MG63 (cell line): ENCODE data around the gene TPSG1. TPM values are rescaled to one million over a fixed set of nuclear protein-coding genes. Genes with fewer than 3 reads are reported as not detected.

Experiments
- DNase-seq: peaks from one replicate; pipeline ENCODE4 v3.0.0-alpha.2; 2020
- H3K27me3 ChIP-seq: fragments of 250-450 bp; sonication (Bioruptor Pico); 2 replicates; pipeline ENCODE4 v1.5.1; 2020; ENCODE audit warnings: mild to moderate bottlenecking, moderate library complexity
- H3K36me3 ChIP-seq: fragments of 250-450 bp; sonication (Bioruptor Pico); 2 replicates; pipeline ENCODE4 v1.5.1; 2020; ENCODE audit warnings: mild to moderate bottlenecking, moderate library complexity
- H3K4me3 ChIP-seq: fragments of 250-450 bp; sonication (Bioruptor Pico); 2 replicates; pipeline ENCODE4 v1.5.1; 2020; ENCODE audit warnings: mild to moderate bottlenecking, moderate library complexity
- H3K9me3 ChIP-seq: fragments of 250-450 bp; sonication (Bioruptor Pico); 2 replicates; pipeline ENCODE4 v1.5.1; 2020; ENCODE audit warnings: mild to moderate bottlenecking, moderate library complexity
- total RNA-seq: library from RNA; depleted of rRNA; stranded (reverse); fragments of >200 nt; shearing (Covaris generic); gene quantifications from 2 replicates; pipeline ENCODE4 v1.2.3, GENCODE V29; 2014; ENCODE audit warnings: low replicate concordance

Gene TPSG1
- total RNA-seq, 1 experiment from 2014 or later, result 1.7 TPM

DNA sequence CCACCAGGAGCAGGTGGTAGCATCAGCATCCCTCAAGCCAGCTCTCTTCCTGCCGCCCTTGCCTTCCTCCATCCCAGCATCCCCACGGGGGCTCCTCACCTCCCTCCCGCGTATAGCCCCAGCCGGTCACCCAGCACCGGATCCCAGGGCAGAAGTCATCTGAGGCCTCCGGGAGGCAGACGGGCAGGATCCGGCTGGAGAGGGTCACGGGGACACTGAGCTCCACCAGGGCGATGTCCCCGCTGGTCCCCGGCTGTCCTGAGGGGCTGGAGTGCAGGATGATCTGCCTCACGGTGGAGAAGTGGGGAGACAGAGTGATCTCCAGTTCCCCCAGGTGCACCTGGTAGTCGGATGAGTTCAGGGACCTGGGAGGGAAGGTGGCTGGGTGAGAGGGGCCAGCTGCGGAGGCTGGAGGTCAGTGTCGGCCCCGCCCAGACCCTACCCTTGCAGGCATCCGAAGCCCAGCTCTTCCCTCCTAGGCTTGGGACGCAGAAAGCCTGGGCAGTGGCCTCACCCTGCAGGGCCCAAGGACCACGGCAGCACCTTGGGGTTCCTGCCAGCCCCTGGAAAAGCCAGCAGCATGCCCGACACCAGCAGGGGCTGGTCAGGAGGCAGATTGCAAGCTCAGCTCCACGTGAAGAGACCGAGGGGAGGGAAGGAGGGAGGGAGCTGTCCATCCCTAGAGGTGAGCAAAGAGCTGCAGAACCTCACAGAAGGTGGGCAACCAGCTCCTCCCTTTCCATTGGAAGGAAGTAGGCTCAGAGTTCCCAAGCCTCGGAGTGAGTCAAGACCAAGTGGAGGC is 2.3 kb downstream of the TPSG1 start:
- Histone ChIP-seq H3K27me3 (no peaks in the 10 kb centered on the region; the same call in 1 of the 2 replicates), H3K9me3 (no peaks in the 10 kb centered on the region), H3K4me3 (no peak overlapping the region), H3K36me3 (no peaks in the 10 kb centered on the region)
- no peak for DNase-seq

- no peak for DNase-seq
- no peaks in the 10 kb centered on the region for H3K36me3 ChIP-seq
- H3K27me3 ChIP-seq, result no peaks in the 10 kb centered on the region; the same call in 1 of the 2 replicates
- H3K4me3 ChIP-seq, result no peak overlapping the region
- no peaks in the 10 kb centered on the region for H3K9me3 ChIP-seq
Measured at GRCh38 chr16:1221628-1222552, 3.2 kb downstream of the TPSG1 start.

GRCh38 chr16:1220841-1221627 is 4.0 kb downstream of the TPSG1 start:
- no peak for DNase-seq

DNA sequence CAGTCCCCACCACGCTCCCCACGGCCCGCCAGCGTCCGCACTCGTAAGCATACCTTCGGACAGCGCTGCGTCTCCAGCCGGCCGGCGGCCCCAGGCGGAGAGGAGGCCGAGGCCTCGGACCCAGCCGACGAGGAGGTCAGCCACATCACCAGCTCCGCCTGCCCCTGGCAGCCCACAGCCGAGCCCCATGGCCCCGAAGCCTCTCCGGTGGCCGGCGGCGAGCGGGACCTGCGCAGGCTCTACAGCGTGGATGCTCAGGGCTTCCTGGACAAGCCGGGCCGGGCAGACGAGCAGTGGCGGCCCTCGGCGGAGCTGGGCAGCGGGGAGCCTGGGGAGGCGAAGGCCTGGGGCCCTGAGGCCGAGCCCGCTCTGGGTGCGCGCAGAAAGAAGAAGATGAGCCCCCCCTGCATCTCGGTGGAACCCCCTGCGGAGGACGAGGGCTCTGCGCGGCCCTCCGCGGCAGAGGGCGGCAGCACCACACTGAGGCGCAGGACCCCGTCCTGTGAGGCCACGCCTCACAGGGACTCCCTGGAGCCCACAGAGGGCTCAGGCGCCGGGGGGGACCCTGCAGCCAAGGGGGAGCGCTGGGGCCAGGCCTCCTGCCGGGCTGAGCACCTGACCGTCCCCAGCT is 4.9 kb downstream of the TPSG1 start:
- H3K4me3 ChIP-seq, result no peak overlapping the region
- H3K27me3 ChIP-seq, result no peaks in the 10 kb centered on the region; the same call in 1 of the 2 replicates
- no peaks in the 10 kb centered on the region for H3K9me3 ChIP-seq
- no peak for DNase-seq
- H3K36me3 ChIP-seq, result no peaks in the 10 kb centered on the region

More at GRCh38 chr16:1220841-1221627, 4.0 kb downstream of the TPSG1 start:
- H3K27me3 ChIP-seq, result no peaks in the 10 kb centered on the region; the same call in 1 of the 2 replicates
- no peaks in the 10 kb centered on the region for H3K36me3 ChIP-seq
- H3K9me3 ChIP-seq, result no peaks in the 10 kb centered on the region
- H3K4me3 ChIP-seq, result no peak overlapping the region

DNA sequence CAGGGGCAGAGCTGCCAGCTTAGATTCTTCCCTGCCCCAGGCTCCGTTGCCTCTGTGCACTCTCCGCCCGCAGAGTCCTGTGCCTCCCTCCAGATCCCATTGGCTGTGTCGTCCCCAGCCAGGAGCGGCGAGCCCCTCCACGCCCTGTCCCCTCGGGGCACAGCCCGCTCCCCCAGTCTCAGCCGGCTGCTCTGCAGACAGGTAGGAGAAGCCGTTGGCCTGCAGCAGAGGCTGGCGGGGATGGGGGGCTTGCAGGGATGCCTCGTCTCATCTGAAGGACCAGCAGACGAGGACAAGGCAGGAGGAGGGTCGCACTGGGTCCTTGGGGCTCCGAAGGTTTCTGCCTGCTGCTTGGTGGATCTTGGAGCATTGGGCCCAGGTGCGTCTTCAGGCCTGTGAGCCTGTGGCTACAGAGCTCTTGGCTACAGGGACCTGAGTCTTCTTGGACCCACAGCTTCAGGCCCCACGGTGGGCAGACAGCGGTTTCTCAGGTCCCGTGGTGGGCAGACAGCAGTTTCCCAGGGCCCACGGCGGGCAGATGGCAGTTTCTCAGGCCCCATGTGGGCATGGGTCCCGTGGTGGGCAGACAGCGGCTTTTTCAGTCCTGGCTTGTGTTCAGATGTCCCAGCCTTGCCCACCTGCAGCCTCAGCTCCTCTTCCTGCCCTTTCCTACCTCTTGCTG is 6.0 kb downstream of the TPSG1 start:
- no peak for DNase-seq
- Histone ChIP-seq H3K4me3 (no peak overlapping the region), H3K27me3 (no peaks in the 10 kb centered on the region; the same call in 1 of the 2 replicates), H3K9me3 (no peaks in the 10 kb centered on the region), H3K36me3 (no peaks in the 10 kb centered on the region)

GRCh38 chr16:1218061-1218929 is 6.8 kb downstream of the TPSG1 start:
- no peaks in the 10 kb centered on the region for H3K36me3 ChIP-seq
- H3K9me3 ChIP-seq, result no peaks in the 10 kb centered on the region
- no peak overlapping the region for H3K4me3 ChIP-seq
- H3K27me3 ChIP-seq, result no peaks in the 10 kb centered on the region; the same call in 1 of the 2 replicates
- no peak for DNase-seq

- no peaks in the 10 kb centered on the region for H3K36me3 ChIP-seq
- no peaks in the 10 kb centered on the region; the same call in 1 of the 2 replicates for H3K27me3 ChIP-seq
- no peaks in the 10 kb centered on the region for H3K9me3 ChIP-seq
- no peak overlapping the region for H3K4me3 ChIP-seq
- no peak for DNase-seq
Measured at GRCh38 chr16:1217526-1217925, 7.5 kb downstream of the TPSG1 start.

DNA sequence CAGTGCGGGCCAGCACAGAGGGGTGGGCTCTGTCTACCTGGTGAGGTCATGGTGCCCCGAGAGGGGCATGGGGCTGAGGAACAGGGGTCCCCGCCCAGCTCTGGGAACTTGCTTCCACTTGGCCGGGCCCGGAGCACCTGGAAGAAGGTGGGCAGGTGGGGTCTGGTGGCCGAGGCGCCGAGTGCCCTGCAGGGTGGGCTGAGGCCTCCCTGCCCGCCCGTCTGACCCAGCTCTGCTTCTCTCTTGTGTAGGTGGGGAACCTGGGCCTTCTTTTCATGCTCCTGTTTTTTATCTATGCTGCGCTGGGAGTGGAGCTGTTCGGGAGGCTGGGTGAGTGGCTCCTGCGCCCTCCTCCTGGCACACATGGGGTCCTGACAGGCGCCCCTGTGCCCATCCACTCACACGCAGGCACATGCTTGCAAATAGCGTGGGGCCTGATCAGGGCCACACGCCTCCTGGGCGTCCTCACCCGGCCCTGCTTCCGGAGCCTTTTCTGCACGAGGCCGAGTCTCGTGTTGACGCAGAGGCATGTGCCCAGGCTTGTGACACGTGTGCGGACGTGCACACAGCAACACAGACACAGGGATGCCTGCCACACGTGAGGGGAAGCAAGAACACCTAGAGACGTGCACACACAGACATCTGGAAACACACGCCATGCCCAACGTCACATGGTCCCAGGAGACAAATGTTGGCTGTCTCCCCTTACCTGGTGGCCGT is 8.2 kb downstream of the TPSG1 start:
- H3K27me3 ChIP-seq, result no peaks in the 10 kb centered on the region; the same call in 1 of the 2 replicates

GRCh38 chr16:1216296-1216619 is 8.8 kb downstream of the TPSG1 start:
- H3K27me3 ChIP-seq, result no peaks in the 10 kb centered on the region; the same call in 1 of the 2 replicates
- no peak for DNase-seq
- H3K9me3 ChIP-seq, result no peaks in the 10 kb centered on the region
- no peaks in the 10 kb centered on the region for H3K36me3 ChIP-seq
- H3K4me3 ChIP-seq, result no peak overlapping the region

More for the DNA sequence above, 8.2 kb downstream of the TPSG1 start:
- DNase-seq, result no peak
- Histone ChIP-seq H3K9me3 (no peaks in the 10 kb centered on the region), H3K36me3 (no peaks in the 10 kb centered on the region), H3K4me3 (no peak overlapping the region)

DNA sequence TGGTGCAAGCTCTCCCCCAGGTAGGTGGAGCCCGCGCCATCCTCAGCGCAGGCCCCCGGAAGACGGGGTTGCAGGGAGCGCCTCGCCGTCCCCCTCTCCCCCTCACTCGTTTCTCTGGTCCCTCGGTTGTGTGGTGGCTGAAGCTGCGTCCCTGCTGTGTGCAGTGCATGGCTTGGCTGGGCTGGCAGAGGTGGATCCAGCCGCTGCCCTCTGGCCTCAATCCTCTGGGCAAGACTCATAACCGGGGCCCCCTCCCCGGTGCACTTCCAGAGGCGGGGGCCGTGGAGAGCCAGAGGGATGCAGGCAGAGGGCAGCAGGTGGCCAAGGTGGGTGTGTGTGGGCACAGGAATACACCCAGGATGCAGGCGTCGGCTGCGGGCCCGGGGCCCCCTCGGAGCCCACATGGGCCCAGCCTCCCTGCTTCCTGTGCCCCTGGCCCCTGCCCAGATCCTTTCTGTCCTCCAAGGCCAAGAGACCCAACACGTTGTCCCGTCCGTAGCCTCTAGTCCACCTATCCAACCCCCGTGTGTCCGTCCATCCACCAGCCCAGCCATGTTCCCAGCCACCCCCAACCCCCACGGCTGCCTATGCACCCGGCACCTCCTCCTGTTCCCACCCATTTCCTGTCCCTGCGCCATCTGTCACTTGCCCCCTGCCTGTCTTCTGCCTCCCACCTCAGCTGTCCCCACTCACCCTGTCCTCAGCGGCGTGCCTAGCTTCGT is 9.3 kb downstream of the TPSG1 start:
- no peak overlapping the region for H3K4me3 ChIP-seq
- no peaks in the 10 kb centered on the region; the same call in 1 of the 2 replicates for H3K27me3 ChIP-seq
- DNase-seq, result no peak
- no peaks in the 10 kb centered on the region for H3K9me3 ChIP-seq
- no peaks in the 10 kb centered on the region for H3K36me3 ChIP-seq

DNA sequence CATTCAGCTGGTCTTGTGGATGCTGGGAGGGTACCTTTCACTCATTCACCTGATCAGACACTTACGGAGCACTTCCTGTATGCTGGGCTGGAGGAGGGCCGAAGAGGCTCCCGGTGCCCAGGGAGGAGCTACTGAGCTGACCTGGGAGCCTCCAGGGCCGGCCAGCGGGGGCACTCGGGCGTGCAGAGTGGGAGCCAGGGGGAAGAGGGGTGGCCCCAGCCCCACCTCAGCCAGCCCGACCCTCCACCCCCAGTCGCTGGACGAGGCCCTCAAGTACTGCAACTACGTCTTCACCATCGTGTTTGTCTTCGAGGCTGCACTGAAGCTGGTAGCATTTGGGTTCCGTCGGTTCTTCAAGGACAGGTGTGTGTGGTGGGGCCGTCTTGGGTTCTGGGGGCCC is 10.3 kb downstream of the TPSG1 start:
- Histone ChIP-seq H3K9me3 (no peaks in the 10 kb centered on the region), H3K4me3 (no peak overlapping the region), H3K27me3 (no peaks in the 10 kb centered on the region), H3K36me3 (no peaks in the 10 kb centered on the region)
- no peak for DNase-seq

GRCh38 chr16:1213796-1214372 is 11.2 kb downstream of the TPSG1 start:
- Histone ChIP-seq H3K9me3 (no peaks in the 10 kb centered on the region), H3K27me3 (no peaks in the 10 kb centered on the region), H3K36me3 (no peaks in the 10 kb centered on the region), H3K4me3 (no peak overlapping the region)
- DNase-seq, result no peak

- no peaks in the 10 kb centered on the region; the same call in 1 of the 2 replicates for H3K27me3 ChIP-seq
- no peaks in the 10 kb centered on the region for H3K9me3 ChIP-seq
- no peak for DNase-seq
Measured at GRCh38 chr16:1213231-1213630, 11.8 kb downstream of the TPSG1 start.

More at GRCh38 chr16:1213231-1213630, 11.8 kb downstream of the TPSG1 start:
- Histone ChIP-seq H3K4me3 (no peak overlapping the region), H3K36me3 (no peaks in the 10 kb centered on the region)
